HCT116 (cell line): Measurements from ENCODE around the gene SENP6.

ENCODE experiments used
- EZH2 ChIP-seq: fragments of 200-600 bp; sonication (generic); IDR thresholded peaks from 2 replicates; pipeline ENCODE4 v1.6.1; 2017; ENCODE audit warnings: antibody characterized with exemption, mixed run types
- EZH2phosphoT487 ChIP-seq: fragments of 200-600 bp; IDR thresholded peaks from 2 replicates; pipeline ENCODE4 v1.6.1; 2018; ENCODE audit warnings: antibody characterized with exemption, borderline replicate concordance
- FOSL1 ChIP-seq: IDR thresholded peaks from 2 replicates; pipeline ENCODE4 v1.6.1; 2012; ENCODE audit warnings: low read depth
- JUND ChIP-seq: IDR thresholded peaks from 2 replicates; pipeline ENCODE4 v1.6.1; 2012
- MAX ChIP-seq: IDR thresholded peaks from 2 replicates; pipeline ENCODE4 v1.6.1; 2012
- POLR2A ChIP-seq: IDR thresholded peaks from 2 replicates; pipeline ENCODE4 v1.7.0; 2011; ENCODE audit warnings: borderline replicate concordance; ENCODE audit not compliant: insufficient read depth, insufficient read length; ENCODE audit errors: extremely low read depth
- POLR2AphosphoS5 ChIP-seq: IDR thresholded peaks from 2 replicates; pipeline ENCODE4 v1.6.1; 2011; ENCODE audit warnings: mild to moderate bottlenecking, low read depth, low read length, moderate library complexity
- RAD21 ChIP-seq: IDR thresholded peaks from 2 replicates; pipeline ENCODE4 v1.6.1; 2012; ENCODE audit warnings: low read depth, mild to moderate bottlenecking
- SP1 ChIP-seq: IDR thresholded peaks from 2 replicates; pipeline ENCODE4 v1.6.1; 2012; ENCODE audit warnings: low read depth
- SRF ChIP-seq: IDR thresholded peaks from 2 replicates; pipeline ENCODE4 v1.6.1; 2012; ENCODE audit warnings: low read depth
- TCF7L2 ChIP-seq: IDR thresholded peaks from 2 replicates; pipeline ENCODE4 v1.7.0; 2011; ENCODE audit warnings: borderline replicate concordance, inconsistent platforms; ENCODE audit not compliant: insufficient read depth, insufficient read length; ENCODE audit errors: extremely low read depth
- YY1 ChIP-seq: IDR thresholded peaks from 2 replicates; pipeline ENCODE4 v1.6.1; 2011; ENCODE audit warnings: low read length, low read depth, moderate library complexity, mild to moderate bottlenecking; ENCODE audit not compliant: insufficient replicate concordance; ENCODE audit errors: extremely low read depth
- TF ChIP-seq, protein P1 (sequence below), 3 experiments: fragments of 200-600 bp in 1 of 3; sonication (generic) in 1 of 3; IDR thresholded peaks in 2 of 3; conservative IDR thresholded peaks in 1 of 3; 2 replicates each; pipeline ENCODE4 v1.5.1; 2012 to 2017; ENCODE audit warnings: low read depth in 2 of 3, low read length in 2 of 3, antibody characterized with exemption in 1 of 3, borderline replicate concordance in 1 of 3, control low read depth in 1 of 3, mild to moderate bottlenecking in 1 of 3, mixed read lengths in 1 of 3, mixed run types in 1 of 3, moderate library complexity in 1 of 3; ENCODE audit not compliant: insufficient read depth in 1 of 3

DNA sequence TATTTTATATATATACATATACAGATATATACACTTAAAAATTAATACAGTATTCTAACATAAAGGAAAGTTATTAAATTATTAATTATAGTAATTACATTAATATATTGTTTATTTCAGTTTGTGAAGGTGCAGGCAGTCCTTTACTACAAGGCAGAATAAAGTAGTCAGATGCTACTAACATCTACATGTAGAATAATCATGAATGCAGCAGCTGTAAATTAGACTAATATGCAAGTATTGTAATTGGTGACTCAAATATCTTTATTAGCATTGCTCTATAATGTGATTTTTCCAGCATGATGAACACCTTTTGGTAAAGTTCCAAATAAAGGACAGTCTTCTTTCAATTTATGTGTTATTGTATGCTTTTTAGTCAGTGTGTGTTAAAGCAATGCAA is 164.7 kb downstream of the SENP6 start:
- TF ChIP-seq POLR2AphosphoS5 = no peak
- TF ChIP-seq, protein P1, sequence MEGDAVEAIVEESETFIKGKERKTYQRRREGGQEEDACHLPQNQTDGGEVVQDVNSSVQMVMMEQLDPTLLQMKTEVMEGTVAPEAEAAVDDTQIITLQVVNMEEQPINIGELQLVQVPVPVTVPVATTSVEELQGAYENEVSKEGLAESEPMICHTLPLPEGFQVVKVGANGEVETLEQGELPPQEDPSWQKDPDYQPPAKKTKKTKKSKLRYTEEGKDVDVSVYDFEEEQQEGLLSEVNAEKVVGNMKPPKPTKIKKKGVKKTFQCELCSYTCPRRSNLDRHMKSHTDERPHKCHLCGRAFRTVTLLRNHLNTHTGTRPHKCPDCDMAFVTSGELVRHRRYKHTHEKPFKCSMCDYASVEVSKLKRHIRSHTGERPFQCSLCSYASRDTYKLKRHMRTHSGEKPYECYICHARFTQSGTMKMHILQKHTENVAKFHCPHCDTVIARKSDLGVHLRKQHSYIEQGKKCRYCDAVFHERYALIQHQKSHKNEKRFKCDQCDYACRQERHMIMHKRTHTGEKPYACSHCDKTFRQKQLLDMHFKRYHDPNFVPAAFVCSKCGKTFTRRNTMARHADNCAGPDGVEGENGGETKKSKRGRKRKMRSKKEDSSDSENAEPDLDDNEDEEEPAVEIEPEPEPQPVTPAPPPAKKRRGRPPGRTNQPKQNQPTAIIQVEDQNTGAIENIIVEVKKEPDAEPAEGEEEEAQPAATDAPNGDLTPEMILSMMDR (IDR thresholded peaks at IDR 0.05 in 2 of 3, conservative IDR thresholded peaks at IDR 0.05 in 1 of 3; ENCODE audit: borderline replicate concordance in 1 of 3, insufficient read depth in 1 of 3, low read depth in 2 of 3, low read length in 2 of 3) = no peak
- no peak for TF ChIP-seq POLR2A
- TF ChIP-seq TCF7L2 = no peak
- no peak for TF ChIP-seq RAD21
- no peak for TF ChIP-seq EZH2
- no peak for TF ChIP-seq EZH2phosphoT487
- TF ChIP-seq FOSL1 = no peak
- no peak for TF ChIP-seq YY1
- no peak for TF ChIP-seq MAX
- no peak for TF ChIP-seq JUND
- no peak for TF ChIP-seq SP1
- no peak for TF ChIP-seq SRF
